Measurements from ENCODE around the gene MAP3K8. TPM values are rescaled to one million over a fixed set of nuclear protein-coding genes. Genes with fewer than 3 reads are reported as not detected.

Gene MAP3K8
- total and polyA plus RNA-seq, 2 of the 8 experiments (the other 6 are each of a cell fraction or from before 2014, with no cell fraction given) = 5.6 to 6.0 TPM

GRCh38 chr10:30384701-30385201 is 49.2 kb upstream of the MAP3K8 start (continued):
- peak; percentile 66 to 78 (median 71) for TF ChIP-seq CTCF (IDR thresholded peaks at IDR 0.05; ENCODE audit: control extremely low read depth in 1 of 3, insufficient read depth in 1 of 3, low read depth in 1 of 3, low read length in 3 of 3)
- no peak for TF ChIP-seq GABPA (IDR thresholded peaks at IDR 0.05; ENCODE audit: borderline replicate concordance, insufficient read depth, low read length)

All from H1 (cell line).